K562 (cell line): ENCODE measurements around the gene SLC28A1. TPM values are rescaled to one million over a fixed set of nuclear protein-coding genes. Genes with fewer than 3 reads are reported as not detected.

ENCODE experiments used
- CCAR2 ChIP-seq: fragments of 200-400 bp; formaldehyde crosslinking; IDR thresholded peaks from 2 replicates; pipeline ENCODE4 v1.6.1; 2017; ENCODE audit warnings: mild to moderate bottlenecking, low read depth, low read length
- ELF2 ChIP-seq: fragments of 250-450 bp; sonication (Bioruptor Pico); IDR thresholded peaks from 2 replicates; pipeline ENCODE4 v1.5.0; 2021; ENCODE audit warnings: mild to moderate bottlenecking
- ELF4 ChIP-seq: fragments of 450-650 bp; formaldehyde crosslinking; IDR thresholded peaks from 2 replicates; pipeline ENCODE4 v1.4.0; 2022; ENCODE audit warnings: missing genetic modification characterization
- ELK1 ChIP-seq: sonication (generic); formaldehyde crosslinking; IDR thresholded peaks from 2 replicates; pipeline ENCODE4 v1.8.1; 2022; ENCODE audit warnings: missing genetic modification reagents
- GTF2A2 ChIP-seq: IDR thresholded peaks from 2 replicates; pipeline ENCODE4 v1.6.1; 2016; ENCODE audit warnings: mild to moderate bottlenecking, missing genetic modification characterization, missing compliant biosample characterization
- HNRNPH1 ChIP-seq: fragments of 200-400 bp; formaldehyde crosslinking; optimal IDR thresholded peaks from 2 replicates; pipeline ENCODE3; 2017; ENCODE audit warnings: low read depth, mild to moderate bottlenecking, low read length, moderate library complexity
- HNRNPL ChIP-seq: fragments of 200-400 bp; formaldehyde crosslinking; IDR thresholded peaks from 2 replicates; pipeline ENCODE4 v1.6.1; 2017; ENCODE audit warnings: low read depth, mild to moderate bottlenecking, low read length
- MBD2 ChIP-seq: sonication (generic); IDR thresholded peaks from 2 replicates; pipeline ENCODE4 v1.6.1; 2016; ENCODE audit warnings: low read depth, borderline replicate concordance
- MYNN ChIP-seq, 2 experiments: sonication (generic); formaldehyde crosslinking in 1 of 2; IDR thresholded peaks; 2 replicates each; pipeline versions ENCODE4 v1.5.0 to v1.6.1; 2016 to 2020; ENCODE audit warnings: antibody characterized with exemption in 1 of 2, missing genetic modification reagents in 1 of 2
- PCBP2 ChIP-seq: fragments of 200-400 bp; formaldehyde crosslinking; IDR thresholded peaks from 2 replicates; pipeline ENCODE4 v1.6.1; 2018; ENCODE audit warnings: low read length, low read depth, mild to moderate bottlenecking, moderate library complexity; ENCODE audit not compliant: poor library complexity, severe bottlenecking
- PHF20 ChIP-seq: fragments of 450-650 bp; IDR thresholded peaks from 2 replicates; pipeline ENCODE4 v1.6.1; 2018; ENCODE audit not compliant: partially characterized antibody
- PHF21A ChIP-seq: fragments of 450-650 bp; IDR thresholded peaks from 2 replicates; pipeline ENCODE4 v1.6.1; 2017; ENCODE audit warnings: low read depth, borderline replicate concordance
- POLR2G ChIP-seq: fragments of 200-400 bp; formaldehyde crosslinking; IDR thresholded peaks from 2 replicates; pipeline ENCODE4 v1.6.1; 2017; ENCODE audit warnings: low read depth, mild to moderate bottlenecking, antibody characterized with exemption, low read length, moderate library complexity
- RBM17 ChIP-seq: fragments of 200-400 bp; formaldehyde crosslinking; IDR thresholded peaks from 2 replicates; pipeline ENCODE4 v1.6.1; 2017; ENCODE audit warnings: low read depth, mild to moderate bottlenecking, low read length, borderline replicate concordance
- SRF ChIP-seq, 2 experiments: fragments of 250-450, 450-650 bp in 1 of 2; sonication (Bioruptor Pico) in 1 of 2; sonication (generic) in 1 of 2; formaldehyde crosslinking; IDR thresholded peaks; 2 replicates each; pipeline versions ENCODE4 v1.5.0 to v1.5.1; 2020 to 2022; ENCODE audit warnings: mild to moderate bottlenecking in 1 of 2, missing genetic modification reagents in 1 of 2
- SRSF9 ChIP-seq: fragments of 200-400 bp; formaldehyde crosslinking; IDR thresholded peaks from 2 replicates; pipeline ENCODE4 v1.6.1; 2017; ENCODE audit warnings: low read depth, low read length, borderline replicate concordance
- STAG1 ChIP-seq: sonication (generic); formaldehyde crosslinking; IDR thresholded peaks from 2 replicates; pipeline ENCODE4 v1.5.0; 2020; ENCODE audit warnings: missing genetic modification reagents, borderline replicate concordance
- TAF1 ChIP-seq: IDR thresholded peaks from 2 replicates; pipeline ENCODE4 v1.6.1; 2011; ENCODE audit warnings: mild to moderate bottlenecking, low read length, moderate library complexity; ENCODE audit not compliant: insufficient read depth, control insufficient read depth, severe bottlenecking; ENCODE audit errors: extremely low read depth
- TCF3 ChIP-seq: sonication (generic); formaldehyde crosslinking; IDR thresholded peaks from 2 replicates; pipeline ENCODE4 v1.4.0; 2020; ENCODE audit warnings: mild to moderate bottlenecking, missing genetic modification reagents
- TRIM24 ChIP-seq, 2 experiments: fragments of 450-650 bp; IDR thresholded peaks; 2 replicates each; pipeline ENCODE4 v1.6.1; 2016
- ZBTB2 ChIP-seq: fragments of 450-650 bp; IDR thresholded peaks from 2 replicates; pipeline ENCODE4 v1.6.1; 2016; ENCODE audit warnings: antibody characterized with exemption
- ZBTB7A ChIP-seq: IDR thresholded peaks from 2 replicates; pipeline ENCODE4 v1.6.1; 2011; ENCODE audit warnings: low read depth, mild to moderate bottlenecking, low read length, moderate library complexity, borderline replicate concordance; ENCODE audit not compliant: control insufficient read depth
- ZNF551 ChIP-seq: fragments of 250-450 bp; sonication (Bioruptor Pico); IDR thresholded peaks from 2 replicates; pipeline ENCODE4 v1.5.0; 2021; ENCODE audit warnings: mild to moderate bottlenecking, moderate library complexity
- ZNF639 ChIP-seq, 2 experiments: fragments of 200-800 bp in 1 of 2; sonication (Bioruptor generic) in 1 of 2; sonication (generic) in 1 of 2; formaldehyde crosslinking in 1 of 2; IDR thresholded peaks in 1 of 2; conservative IDR thresholded peaks in 1 of 2; 2 replicates each; pipeline versions ENCODE4 v1.5.0 to v1.6.1; 2016 to 2020; ENCODE audit warnings: missing compliant biosample characterization in 1 of 2, missing genetic modification characterization in 1 of 2, missing genetic modification reagents in 1 of 2
- ZNF644 ChIP-seq: fragments of 200-800 bp; sonication (Bioruptor generic); IDR thresholded peaks from 2 replicates; pipeline ENCODE4 v1.6.1; 2016; ENCODE audit warnings: low read depth, missing genetic modification characterization, missing compliant biosample characterization
- polyA plus RNA-seq, 8 experiments: library from polyadenylated mRNA; depleted of rRNA in 4 of 8; stranded (reverse) in 5 of 8; unstranded in 3 of 8; fragments of >200 nt; fragmentation: Nextera tagmentation in 2 of 8; fragmentation: Illumina TruSeq in 1 of 8; extraction: Ambion mirVana in 2 of 8; extraction: Trizol in 1 of 8; gene quantifications; 2 replicates each; pipeline versions ENCODE4 v1.2.1 to v1.2.3, GENCODE V29; 2011 to 2014; ENCODE audit warnings: inconsistent platforms in 1 of 8, missing spikeins in 1 of 8
- total RNA-seq, 7 experiments: library from RNA; depleted of rRNA in 6 of 7; stranded (reverse); fragments of >200 nt in 6 of 7; fragmentation: Illumina TruSeq in 2 of 7; extraction: Trizol in 2 of 7; gene quantifications; 2 replicates each; pipeline versions ENCODE4 v1.2.1 to v1.2.3, GENCODE V29; 2011 to 2021; ENCODE audit warnings: low replicate concordance in 1 of 7

SLC28A1 gene
- total and polyA plus RNA-seq, 9 of the 15 experiments (the other 6 are each of a cell fraction or from before 2014, with no cell fraction given): 0.04 TPM; not detected in 8

GRCh38 chr15:84955089-84955848 is 70.8 kb downstream of the SLC28A1 start (continued):
- TF ChIP-seq SRF (CRISPR knock-in tag; IDR thresholded peaks at IDR 0.05) (no peak), TRIM24 (IDR thresholded peaks at IDR 0.05) (no peak), HNRNPL (no peak), ZBTB2 (no peak), POLR2G (peak; percentile 55), ZNF639 (CRISPR knock-in tag; conservative IDR thresholded peaks at IDR 0.05 in 1 of 2, IDR thresholded peaks at IDR 0.05 in 1 of 2) (no peak), PHF21A (no peak), MBD2 (no peak), CCAR2 (no peak), ELF4 (CRISPR knock-in tag) (no peak), TCF3 (CRISPR knock-in tag) (no peak), GTF2A2 (tag) (no peak), ELK1 (CRISPR knock-in tag) (no peak), ZNF551 (CRISPR knock-in tag) (no peak), ZBTB7A (no peak; the same call in 1 of the 2 replicates), STAG1 (no peak), TAF1 (no peak), SRSF9 (no peak), MYNN (IDR thresholded peaks at IDR 0.05) (no peak), MYNN (CRISPR knock-in tag; IDR thresholded peaks at IDR 0.05) (no peak), PHF20 (no peak), PCBP2 (no peak), ELF2 (CRISPR knock-in tag) (no peak), HNRNPH1 (no peak), ZNF644 (tag) (no peak), RBM17 (no peak)
